ENCODE measurements around the gene SAMD1. TPM values are rescaled to one million over a fixed set of nuclear protein-coding genes. Genes with fewer than 3 reads are reported as not detected.

The SAMD1 gene
- total RNA-seq, 1 donor from 2014 or later, result 55.9 TPM

GRCh38 chr19:14119644-14120496 is 29.3 kb upstream of the SAMD1 start:
- no peak overlapping the region for H3K27ac Mint-ChIP-seq
- no peak for TF ChIP-seq CTCF (conservative IDR thresholded peaks at IDR 0.05)

GRCh38 chr19:14119146-14119545 is 28.6 kb upstream of the SAMD1 start:
- Mint-ChIP-seq H3K27me3 (no peaks in the 10 kb centered on the region), H3K4me3 (peak overlapping the region; percentile 94), H3K4me1 (ENCODE audit: unreplicated experiment) (peaks cover 22% of the 10 kb centered on the region), H3K36me3 (peaks cover 3% of the 10 kb centered on the region), H3K27ac (peak overlapping the region; percentile 90), H3K9me3 (no peaks in the 10 kb centered on the region)
- TF ChIP-seq CTCF (conservative IDR thresholded peaks at IDR 0.05), result no peak
- DNase-seq (ENCODE audit: extremely low spot score, unreplicated experiment), result no peak

More at GRCh38 chr19:14119644-14120496, 29.3 kb upstream of the SAMD1 start:
- Mint-ChIP-seq H3K9me3 (no peaks in the 10 kb centered on the region), H3K36me3 (peaks cover 3% of the 10 kb centered on the region), H3K4me1 (ENCODE audit: unreplicated experiment) (peaks cover 22% of the 10 kb centered on the region), H3K27me3 (no peaks in the 10 kb centered on the region), H3K4me3 (peak overlapping the region; percentile 47)
- no peak for DNase-seq (ENCODE audit: extremely low spot score, unreplicated experiment)

GRCh38 chr19:14118165-14119051 is 27.9 kb upstream of the SAMD1 start:
- Mint-ChIP-seq H3K4me1 (ENCODE audit: unreplicated experiment) (peaks cover 22% of the 10 kb centered on the region), H3K9me3 (no peaks in the 10 kb centered on the region), H3K4me3 (peak overlapping the region; percentile 94), H3K27me3 (no peaks in the 10 kb centered on the region), H3K36me3 (peaks cover 3% of the 10 kb centered on the region), H3K27ac (peak overlapping the region; percentile 90)
- DNase-seq (ENCODE audit: extremely low spot score, unreplicated experiment), result no peak
- no peak for TF ChIP-seq CTCF (conservative IDR thresholded peaks at IDR 0.05)

- H3K27me3 Mint-ChIP-seq, result no peaks in the 10 kb centered on the region
- peak within 1 kb of the TSS; percentile 90 for H3K27ac Mint-ChIP-seq
- DNase-seq (ENCODE audit: extremely low spot score, unreplicated experiment), result peak; percentile 100
- TF ChIP-seq CTCF (conservative IDR thresholded peaks at IDR 0.05), result no peak
- H3K9me3 Mint-ChIP-seq, result no peaks in the 10 kb centered on the region
- H3K36me3 Mint-ChIP-seq, result no peaks in the 10 kb centered on the region
- H3K4me1 Mint-ChIP-seq (ENCODE audit: unreplicated experiment), result peaks cover 27% of the 10 kb centered on the region
- peak within 1 kb of the TSS; percentile 97 for H3K4me3 Mint-ChIP-seq
These were observed 27.2 kb upstream of the SAMD1 start, which contains the start of gene PRKACA for GRCh38 chr19:14117668-14118164. PRKACA (minus strand) TSS chr19:14117762; CDS start chr19:14117547, 215 bp downstream.

GRCh38 chr19:14116918-14117578 is 26.5 kb upstream of the SAMD1 start:
- H3K36me3 Mint-ChIP-seq, result no peaks in the 10 kb centered on the region
- no peak for DNase-seq (ENCODE audit: extremely low spot score, unreplicated experiment)
- no peak for TF ChIP-seq CTCF (conservative IDR thresholded peaks at IDR 0.05)
- H3K27me3 Mint-ChIP-seq, result no peaks in the 10 kb centered on the region
- peak overlapping the region; percentile 97 for H3K4me3 Mint-ChIP-seq
- peaks cover 28% of the 10 kb centered on the region for H3K4me1 Mint-ChIP-seq (ENCODE audit: unreplicated experiment)
- peak overlapping the region; percentile 81 for H3K27ac Mint-ChIP-seq
- no peaks in the 10 kb centered on the region for H3K9me3 Mint-ChIP-seq
